GM20431 (cell line): ENCODE measurements around the gene SERPINI1.

Source experiments
- in situ Hi-C: fragments of 300-500 bp; cut with MseI, MboI; formaldehyde crosslinking; loops from one replicate; pipeline ENCODE4 v1.15.0; 2020; ENCODE audit warnings: low sequenced_read_pairs; ENCODE audit not compliant: unreplicated experiment

The SERPINI1 gene

DNA sequence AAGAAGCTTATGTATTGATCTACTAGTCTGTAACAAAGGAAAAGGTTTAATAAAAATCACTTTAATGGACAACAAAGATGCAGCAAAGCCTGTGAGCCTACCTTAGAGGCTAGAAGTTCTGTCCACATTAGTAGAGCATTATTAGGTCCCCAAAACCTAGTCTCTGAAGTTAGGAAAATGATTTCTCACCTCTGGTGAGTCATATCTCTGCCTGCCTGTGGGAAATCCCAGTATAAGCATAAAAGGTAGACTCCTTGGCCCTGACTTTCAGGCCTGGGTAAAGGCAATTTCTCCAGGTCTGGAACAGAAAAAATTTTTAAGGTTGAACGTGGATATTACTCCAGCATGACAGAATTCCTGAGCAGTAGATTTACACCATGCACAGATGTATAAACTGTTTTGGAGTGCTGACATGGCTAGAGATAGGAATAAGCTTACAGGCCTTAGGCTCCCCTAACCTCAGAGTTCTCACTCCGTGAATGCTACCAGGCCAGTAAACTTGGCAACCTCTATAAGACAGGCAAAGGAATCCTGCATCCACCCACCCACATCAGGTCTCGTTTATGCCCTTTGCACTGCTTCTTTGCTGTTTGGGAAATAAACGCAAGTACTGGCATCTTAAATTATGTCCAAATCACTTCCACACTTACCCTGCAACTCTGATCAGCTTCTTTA is 104.1 kb downstream of the SERPINI1 start:
- in situ Hi-C loops, result no loop called here

DNA sequence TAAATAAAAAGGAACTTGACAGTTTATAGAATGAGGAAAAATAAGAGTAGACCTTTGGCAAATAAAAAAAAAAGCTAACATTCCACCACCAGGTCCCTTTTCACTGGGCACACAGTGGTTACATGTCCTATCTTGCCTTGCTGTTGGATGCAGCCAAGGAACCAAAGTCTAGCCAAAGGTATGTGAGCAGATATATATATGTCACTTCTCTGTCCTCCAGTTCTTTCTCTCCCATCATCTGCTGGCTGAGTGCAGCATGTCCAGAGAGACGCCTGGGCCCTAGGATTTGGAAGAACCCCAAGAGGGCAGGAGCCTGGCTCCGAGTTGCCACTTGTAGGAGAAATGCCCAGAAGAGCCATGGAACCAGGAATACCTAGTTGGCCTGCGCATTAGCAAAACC is 104.7 kb downstream of the SERPINI1 start:
- in situ Hi-C loops, result no loop called here

DNA sequence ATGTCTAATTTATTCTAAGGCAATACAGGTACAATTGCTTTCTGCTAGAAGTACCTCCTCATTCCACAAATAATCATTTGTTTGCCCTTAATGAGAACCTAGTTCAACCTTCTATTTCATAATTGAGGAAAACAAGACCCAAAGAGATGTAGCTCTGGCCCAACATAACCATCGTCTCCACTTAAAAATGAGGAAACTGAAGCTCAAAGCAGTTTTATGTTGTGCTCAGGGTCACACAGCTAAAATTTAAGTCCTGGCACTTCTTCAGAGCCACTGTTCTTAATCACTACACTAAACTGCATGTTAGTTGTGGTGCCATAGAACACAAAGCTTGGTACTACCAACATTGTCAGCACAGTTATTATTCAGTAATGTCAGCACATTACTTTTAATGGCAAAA is 108.0 kb downstream of the SERPINI1 start:
- in situ Hi-C loops, result no loop called here

DNA sequence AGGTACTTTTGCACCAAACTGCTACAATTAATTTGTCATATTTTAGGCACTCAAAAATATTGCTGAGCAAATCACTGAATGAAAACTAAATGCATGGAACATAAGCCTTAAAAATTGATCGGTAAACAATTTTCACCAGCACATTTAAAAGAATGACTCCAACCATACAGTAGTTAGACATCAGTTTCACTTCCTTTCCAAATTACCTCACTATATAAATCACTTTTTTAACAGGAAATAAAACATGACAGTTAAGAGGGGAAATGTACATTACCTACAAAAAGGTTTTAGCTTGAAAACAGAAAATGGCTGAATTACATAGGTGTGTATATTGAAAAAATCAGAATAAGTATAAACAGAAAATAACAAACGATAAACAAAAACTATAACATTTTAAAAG is 108.4 kb downstream of the SERPINI1 start:
- in situ Hi-C loops, result no loop called here

DNA sequence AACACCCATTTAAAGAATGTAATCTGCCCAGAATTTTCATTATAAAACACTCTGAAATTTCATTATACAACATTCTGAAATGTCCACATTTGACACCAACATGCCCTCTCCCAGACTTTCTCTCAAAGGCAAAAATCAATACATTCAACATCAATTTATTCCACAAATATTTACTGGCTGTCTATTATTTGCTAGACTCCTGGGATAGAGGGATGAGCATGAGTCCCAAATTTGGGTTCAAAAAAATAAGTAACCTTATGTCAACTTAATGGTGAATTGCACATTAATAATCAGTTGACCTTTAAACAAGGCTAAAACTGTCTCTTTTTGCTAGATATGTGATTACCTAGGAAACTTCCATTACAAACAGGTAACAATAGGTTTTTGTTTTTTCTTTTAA is 109.0 kb downstream of the SERPINI1 start:
- in situ Hi-C loops, result no loop called here

DNA sequence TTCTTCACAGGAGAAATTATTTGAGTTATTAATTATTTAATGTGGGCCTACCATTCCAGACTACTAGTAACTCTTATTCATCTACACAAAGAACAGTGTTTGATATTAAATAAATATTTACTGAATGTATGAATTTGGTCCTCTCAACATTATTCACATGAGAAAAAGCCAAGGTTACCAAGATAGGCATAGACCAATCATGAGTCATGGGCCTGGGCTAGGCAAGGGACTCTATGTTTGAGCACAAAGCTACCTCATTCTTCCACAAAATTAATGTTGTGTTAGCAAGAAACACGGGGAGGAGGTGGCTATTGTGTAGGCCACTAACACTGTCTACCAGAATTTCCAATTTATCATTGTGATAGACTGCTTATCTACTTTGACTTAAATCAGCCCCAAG is 115.7 kb downstream of the SERPINI1 start:
- in situ Hi-C loops, result no loop called here

DNA sequence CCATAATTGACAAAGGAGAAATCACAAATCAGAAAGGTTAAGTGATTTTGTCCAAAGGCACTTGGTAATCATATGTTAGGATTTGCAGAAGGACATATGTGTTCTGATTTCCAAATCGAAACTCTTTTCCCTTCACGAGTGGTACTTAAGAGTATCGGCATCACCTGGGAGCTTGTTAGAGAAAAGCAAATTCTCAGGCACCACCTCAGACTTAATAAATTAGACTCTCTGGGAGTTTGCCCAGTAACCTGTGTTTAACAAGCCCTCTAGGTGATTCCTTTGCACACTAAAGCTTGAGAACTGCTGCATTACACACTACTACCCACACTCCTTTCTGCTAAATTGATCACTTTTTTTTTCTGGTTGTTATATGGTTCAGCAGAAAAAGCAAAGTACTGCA is 116.2 kb downstream of the SERPINI1 start:
- in situ Hi-C loops, result no loop called here

DNA sequence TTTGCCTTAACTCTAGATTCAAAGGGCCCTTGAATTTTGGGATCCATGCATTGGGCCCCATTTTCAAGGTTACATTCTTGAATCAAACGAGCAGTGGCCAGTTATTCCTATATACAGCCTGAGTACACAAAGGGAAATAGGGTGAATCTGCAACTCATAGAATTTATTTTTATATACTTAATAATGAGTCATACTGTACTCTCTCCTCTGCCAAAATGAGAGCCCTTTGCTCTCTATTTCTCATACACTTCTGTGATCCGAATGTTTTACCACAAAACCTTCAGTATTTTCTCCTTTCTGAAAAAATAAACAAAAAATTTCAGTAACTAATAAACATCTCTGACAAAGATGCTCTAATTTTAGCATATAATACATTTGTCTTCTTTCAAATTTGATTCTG is 116.7 kb downstream of the SERPINI1 start:
- in situ Hi-C loops, result no loop called here

DNA sequence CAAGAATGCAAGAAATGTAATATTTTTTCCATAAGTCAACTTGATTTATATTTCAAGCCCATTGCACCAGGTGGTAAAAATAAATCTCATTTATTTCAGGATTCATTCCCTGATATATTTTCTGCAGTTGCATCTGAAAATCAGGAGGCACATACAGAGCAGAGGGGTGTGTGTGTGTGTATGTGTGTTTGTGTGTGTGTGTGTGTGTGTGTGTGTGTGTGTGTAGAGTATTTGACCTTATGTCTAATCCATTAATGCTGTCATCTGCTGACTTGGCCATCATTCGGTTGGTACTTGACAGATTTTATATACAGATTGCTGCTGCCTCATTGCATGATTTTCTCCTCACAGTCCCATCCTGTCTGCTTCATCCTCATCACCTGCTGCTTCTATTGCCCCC is 118.5 kb downstream of the SERPINI1 start:
- in situ Hi-C loops, result no loop called here

DNA sequence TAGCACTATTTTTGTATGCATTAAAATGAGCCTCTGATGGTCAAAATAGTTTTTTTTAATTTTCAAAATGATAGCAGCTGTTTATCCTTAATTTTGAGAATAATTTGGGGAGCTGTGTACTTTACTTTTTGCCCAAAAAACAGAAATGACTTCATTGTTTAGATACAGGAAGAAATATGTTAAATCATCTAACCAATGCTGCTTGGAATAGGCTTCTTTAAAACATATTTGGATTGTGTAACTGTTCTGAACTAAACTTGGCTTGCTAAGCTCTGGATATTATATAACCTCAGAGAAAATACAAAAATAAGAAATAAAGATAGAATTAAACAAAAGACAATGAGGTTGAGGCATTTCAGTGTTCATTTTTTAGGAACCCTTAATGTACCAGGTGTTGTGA is 119.3 kb downstream of the SERPINI1 start:
- in situ Hi-C loops, result no loop called here

DNA sequence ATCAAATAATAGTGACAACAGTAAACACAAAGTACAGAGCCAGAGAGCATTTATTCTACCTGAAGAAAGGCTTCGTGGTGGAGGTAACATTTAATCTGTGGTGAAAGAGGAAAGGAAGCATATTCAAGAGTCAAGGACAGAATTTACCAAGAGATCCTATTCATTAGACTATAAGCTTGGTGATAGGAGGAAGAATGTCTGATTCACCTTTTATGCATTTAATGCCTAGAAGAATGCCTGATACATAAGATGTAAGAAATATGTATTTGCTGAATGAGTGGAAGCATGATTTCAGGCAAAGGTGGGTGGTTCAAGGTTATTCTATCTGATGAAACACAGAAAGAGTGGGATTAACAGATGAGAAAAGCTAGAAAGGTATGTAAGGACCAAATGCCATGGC is 119.8 kb downstream of the SERPINI1 start:
- in situ Hi-C loops, result no loop called here

DNA sequence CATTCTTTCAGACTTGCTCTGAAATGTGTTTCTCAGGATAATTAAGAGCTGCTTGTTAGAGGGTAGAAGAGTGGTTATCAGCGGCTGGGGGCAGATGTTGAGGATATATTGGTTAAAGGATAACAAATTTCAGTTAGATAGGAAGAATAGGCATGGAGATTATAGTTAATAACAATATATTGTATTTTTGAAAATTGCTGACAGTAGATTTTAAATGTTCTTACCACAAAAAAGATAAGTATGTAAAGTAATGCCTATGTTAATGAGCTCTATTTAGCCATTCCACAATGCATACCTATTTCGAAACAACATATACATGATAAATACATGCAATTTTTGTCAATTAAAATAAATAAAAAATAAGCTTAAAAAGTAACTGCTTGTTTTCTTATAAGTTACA is 123.3 kb downstream of the SERPINI1 start:
- in situ Hi-C loops, result no loop called here

DNA sequence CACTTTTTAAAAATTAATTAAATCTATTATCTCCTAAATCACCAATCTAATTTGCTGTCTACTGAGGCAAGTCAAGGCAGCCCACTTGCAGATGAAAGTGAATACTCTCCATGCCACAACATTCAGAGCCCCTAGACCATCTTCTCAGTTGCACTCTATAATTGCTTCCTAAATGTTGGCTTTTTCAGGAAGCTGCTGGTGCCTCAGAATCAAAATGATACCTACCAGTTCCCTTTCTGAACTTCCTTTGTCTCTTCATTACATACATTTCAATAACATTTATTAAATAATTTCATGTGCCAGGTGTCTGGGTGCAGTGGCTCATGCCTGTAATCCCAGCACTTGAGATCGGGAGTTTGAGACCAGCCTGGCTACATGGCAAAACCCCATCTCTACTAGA is 124.1 kb downstream of the SERPINI1 start:
- in situ Hi-C loops, result no loop called here

DNA sequence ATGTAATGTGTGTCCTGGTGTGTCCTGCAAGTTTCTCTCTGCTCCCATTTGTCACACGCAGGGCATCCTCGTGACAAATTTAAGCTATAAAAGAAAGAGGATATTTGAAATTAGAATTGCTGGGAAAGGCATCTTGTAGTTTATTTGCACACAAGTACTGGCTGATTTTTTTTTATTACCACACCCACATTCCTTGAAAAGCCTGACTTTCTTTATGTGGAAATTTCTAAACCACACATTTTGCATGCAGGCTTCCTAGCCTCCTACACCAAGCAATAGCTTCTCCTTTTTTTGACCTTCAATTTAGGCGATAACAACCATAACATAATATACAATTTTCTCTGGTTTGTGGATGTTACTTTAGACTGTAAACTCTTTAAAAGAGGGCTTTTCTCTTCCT is 126.1 kb downstream of the SERPINI1 start:
- in situ Hi-C loops, result no loop called here

DNA sequence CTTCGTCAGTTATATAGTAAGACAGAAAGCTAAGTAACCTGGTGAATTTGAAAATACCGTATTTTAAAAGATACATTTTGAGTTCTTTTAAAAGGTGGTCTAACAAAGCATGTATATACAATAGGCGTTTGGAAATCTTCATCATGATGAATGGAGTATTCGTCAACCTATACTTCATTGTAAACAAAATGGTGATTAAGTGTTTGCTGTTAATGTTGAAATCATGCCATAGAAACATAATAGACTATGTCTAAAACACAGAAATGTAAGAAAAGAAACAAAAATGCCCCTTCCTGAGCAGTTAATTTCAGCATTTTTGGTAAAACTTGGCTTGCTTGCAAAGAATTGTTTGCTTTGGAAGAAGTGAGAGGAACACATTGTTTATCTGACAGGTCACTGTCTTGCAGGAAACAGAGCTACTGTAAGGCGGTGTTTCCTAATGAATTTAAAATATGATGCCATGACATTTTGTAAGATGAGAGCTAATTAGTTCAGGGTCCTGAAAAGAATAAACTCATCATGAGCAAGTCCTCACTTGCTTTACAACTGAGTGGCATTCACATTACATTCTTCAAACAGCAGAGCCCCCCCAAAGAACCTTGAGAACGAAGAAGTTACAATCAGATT is 126.7 kb downstream of the SERPINI1 start:
- in situ Hi-C loops, result no loop called here

DNA sequence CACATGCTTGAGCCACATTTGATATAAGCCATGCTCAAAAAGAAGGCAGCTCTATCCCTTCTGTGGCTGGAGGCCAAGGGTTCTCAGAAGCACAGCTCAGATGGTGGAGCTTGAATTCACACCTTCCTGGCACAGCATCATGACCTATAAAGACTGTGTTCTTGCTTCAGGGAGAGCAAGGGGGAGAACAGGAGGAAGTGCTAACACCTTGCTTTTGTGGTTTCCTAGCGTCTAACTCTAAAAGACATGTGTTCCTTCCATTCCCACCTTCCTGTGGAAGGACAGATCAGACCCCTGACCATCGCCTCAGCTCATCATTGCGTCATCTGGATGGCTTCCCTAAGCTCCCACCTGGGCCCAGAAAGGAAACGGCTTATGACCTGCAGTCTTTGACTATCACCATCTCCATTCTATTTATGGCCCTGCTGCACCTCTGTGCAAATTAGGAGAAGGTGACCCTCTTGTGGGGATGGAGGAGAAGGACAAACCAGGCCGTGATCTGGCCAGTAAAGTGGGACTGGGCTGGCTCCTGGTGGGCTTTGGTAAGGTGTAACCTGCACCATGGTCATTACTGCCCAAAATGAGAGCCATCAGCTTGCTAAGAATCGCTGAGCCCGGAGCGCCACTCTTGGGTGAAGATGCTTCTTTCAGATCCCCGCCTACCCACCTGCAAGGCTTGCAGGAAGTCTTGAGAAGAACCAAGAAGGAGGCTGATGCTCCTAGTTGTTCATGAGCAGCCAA is 128.5 kb downstream of the SERPINI1 start:
- in situ Hi-C loops, result no loop called here

DNA sequence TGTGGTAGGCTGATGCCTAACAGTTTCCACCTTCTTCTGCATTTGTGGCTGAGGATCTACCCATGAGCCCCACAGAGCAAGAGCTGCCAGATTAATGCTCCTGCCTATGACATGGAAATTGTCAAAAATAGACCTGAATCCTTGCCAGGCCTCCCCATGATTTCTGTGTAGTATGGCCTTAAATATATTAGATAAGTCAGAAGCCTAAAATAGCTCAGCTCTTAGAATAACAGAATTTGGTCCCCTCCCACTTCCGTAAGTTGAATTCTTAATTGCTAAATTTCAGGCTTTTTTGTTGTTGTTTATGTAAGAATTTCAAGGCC is 129.0 kb downstream of the SERPINI1 start:
- in situ Hi-C loops, result no loop called here

DNA sequence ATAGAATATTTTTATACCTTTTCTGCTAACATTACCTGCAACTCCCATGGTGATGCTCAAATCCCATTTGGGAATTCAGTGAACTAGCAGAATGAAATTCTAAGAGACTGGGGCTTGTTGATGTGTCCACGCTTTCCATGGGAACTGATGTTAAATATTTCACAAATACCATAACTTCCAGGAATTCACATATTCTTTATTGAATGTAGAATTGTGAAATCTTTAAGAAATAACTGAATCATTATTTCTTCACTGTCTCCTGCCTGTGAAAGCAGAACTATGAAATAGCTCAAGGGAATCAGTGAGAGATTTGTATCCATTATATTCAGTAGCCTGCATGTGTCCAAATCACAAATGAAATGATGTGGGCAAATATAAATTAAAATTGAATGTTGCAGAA is 130.8 kb downstream of the SERPINI1 start:
- in situ Hi-C loops, result no loop called here

DNA sequence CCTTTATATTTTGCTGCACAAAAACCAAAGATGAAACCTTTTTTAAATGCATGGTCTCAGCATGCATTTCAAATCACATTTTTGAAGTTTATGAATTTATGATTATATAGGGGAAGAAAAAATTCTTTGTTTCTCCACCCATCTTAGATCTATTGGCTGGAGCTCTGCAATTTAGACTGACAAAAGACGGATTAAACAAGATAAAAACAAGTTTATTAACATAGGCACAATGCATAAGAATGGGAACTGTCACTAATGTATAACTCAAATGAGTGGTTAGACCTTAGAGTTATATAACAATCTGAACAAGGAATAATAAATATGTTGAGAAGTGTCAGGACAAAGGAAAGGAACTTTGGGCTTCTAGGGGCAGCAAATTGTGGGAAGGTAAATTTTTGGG is 132.5 kb downstream of the SERPINI1 start:
- in situ Hi-C loops, result no loop called here

DNA sequence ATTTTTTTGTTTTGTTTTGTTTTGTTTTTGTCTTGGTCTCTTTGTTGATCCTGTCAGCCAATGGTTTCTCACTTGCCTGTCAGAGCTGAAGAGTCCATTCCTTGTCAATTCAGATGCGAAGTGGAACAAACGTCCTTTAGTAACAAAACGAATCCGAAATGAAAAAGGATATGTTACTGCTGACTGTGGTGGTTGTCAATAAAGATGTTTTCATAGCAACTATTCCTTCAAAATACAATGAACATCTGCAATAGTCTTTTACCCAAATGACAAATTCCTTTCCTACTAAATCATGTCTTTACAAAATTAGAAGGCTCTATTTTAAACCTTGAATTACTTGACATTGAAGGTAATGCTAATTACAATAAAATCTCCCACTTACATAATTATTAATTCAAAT is 134.7 kb downstream of the SERPINI1 start:
- in situ Hi-C loops, result no loop called here

DNA sequence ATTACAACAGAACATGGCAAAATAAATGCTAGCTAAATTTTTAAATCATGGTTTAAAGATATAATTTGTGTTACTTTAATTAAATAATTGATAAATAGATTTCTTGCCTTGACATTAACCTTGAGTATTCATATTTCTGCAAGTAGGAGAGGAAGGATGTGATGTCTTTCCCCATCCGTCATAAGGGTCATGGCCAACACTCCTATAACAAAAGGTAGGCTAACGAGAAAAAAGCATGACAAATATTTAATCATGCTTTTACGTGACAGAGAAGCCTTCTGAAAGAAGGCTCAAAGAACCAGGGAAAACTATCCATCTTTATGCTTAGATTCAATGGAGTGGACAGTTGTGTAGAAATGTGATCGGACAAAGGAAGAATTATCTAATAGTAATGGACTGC is 135.2 kb downstream of the SERPINI1 start:
- in situ Hi-C loops, result no loop called here

DNA sequence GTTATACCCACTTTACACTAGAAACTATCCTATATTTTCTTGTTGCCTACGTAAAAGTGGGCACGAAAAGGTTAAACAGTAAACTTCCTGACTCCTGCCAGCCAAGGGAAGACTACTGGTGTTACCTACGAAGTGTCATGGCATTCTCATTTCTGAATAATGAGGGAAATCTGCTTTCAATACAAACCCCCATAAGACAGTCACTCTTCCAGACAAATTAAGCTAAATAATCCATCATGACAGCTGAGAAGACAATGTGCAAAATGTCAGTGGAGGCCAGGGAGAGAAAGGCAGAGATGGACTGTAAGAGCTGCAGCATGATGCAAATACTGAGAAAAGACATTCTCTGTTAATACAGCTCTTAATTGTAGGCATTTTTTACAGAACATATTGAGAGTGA is 136.5 kb downstream of the SERPINI1 start:
- in situ Hi-C loops, result no loop called here
